Measurements from ENCODE around the gene IQGAP3. TPM values are rescaled to one million over a fixed set of nuclear protein-coding genes. Genes with fewer than 3 reads are reported as not detected.

Gene IQGAP3
- total and polyA plus RNA-seq, 4 donors = under 0.01 to 8.5 (median 0.43) TPM

- H3K4me3 ChIP-seq (ENCODE audit: low read depth in 1 of 3, low read length in 3 of 3) = no peak overlapping the region
- no peak for DNase-seq (ENCODE audit: low spot score)
- WGBS = 84% methylated on average over 9 of the region's 9 CpGs
- TF ChIP-seq FOXA1 (IDR thresholded peaks at IDR 0.05) = no peak
- TF ChIP-seq ZBTB33 (IDR thresholded peaks at IDR 0.05) = no peak
- TF ChIP-seq HNF4G (IDR thresholded peaks at IDR 0.05) = no peak
- TF ChIP-seq FOXA2 (IDR thresholded peaks at IDR 0.05) = no peak
- TF ChIP-seq RXRA (IDR thresholded peaks at IDR 0.05) = no peak
- TF ChIP-seq JUND (IDR thresholded peaks at IDR 0.05) = no peak
- no peak for TF ChIP-seq YY1 (IDR thresholded peaks at IDR 0.05)
- TF ChIP-seq GABPA (IDR thresholded peaks at IDR 0.05 in 1 of 2, conservative IDR thresholded peaks at IDR 0.05 in 1 of 2) = no peak
- H3K36me3 ChIP-seq (ENCODE audit: control insufficient read depth in 4 of 4, insufficient read depth in 3 of 4, low read depth in 1 of 4, low read length in 3 of 4) = no peaks in the 10 kb centered on the region
- no peaks in the 10 kb centered on the region for H3K9me3 ChIP-seq (ENCODE audit: control insufficient read depth in 4 of 4, low read length in 3 of 4)
- H3K27ac ChIP-seq (ENCODE audit: low read depth in 1 of 2, low read length in 2 of 2) = no peak overlapping the region
- no peaks in the 10 kb centered on the region for H3K4me1 ChIP-seq (ENCODE audit: control insufficient read depth in 4 of 4, insufficient read depth in 4 of 4, low read length in 3 of 4)
- no peaks in the 10 kb centered on the region for H3K27me3 ChIP-seq (ENCODE audit: control insufficient read depth in 4 of 4, insufficient read depth in 4 of 4, low read length in 3 of 4)
- H3K9ac ChIP-seq (ENCODE audit: low read depth in 1 of 2, low read length in 2 of 2) = no peak overlapping the region
These were observed 59.2 kb downstream of the IQGAP3 start for GRCh38 chr1:156513185-156513584.

- no peak overlapping the region for H3K9ac ChIP-seq (ENCODE audit: low read depth in 1 of 2, low read length in 2 of 2)
- TF ChIP-seq RXRA (IDR thresholded peaks at IDR 0.05) (no peak), FOXA1 (IDR thresholded peaks at IDR 0.05) (no peak), TAF1 (conservative IDR thresholded peaks at IDR 0.05) (no peak), SP1 (IDR thresholded peaks at IDR 0.05) (no peak), GABPA (IDR thresholded peaks at IDR 0.05 in 1 of 2, conservative IDR thresholded peaks at IDR 0.05 in 1 of 2) (no peak), HNF4G (IDR thresholded peaks at IDR 0.05) (no peak), HNF4A (conservative IDR thresholded peaks at IDR 0.05) (no peak), EGR1 (IDR thresholded peaks at IDR 0.05; ENCODE audit: low read depth in 2 of 2) (no peak), ATF3 (IDR thresholded peaks at IDR 0.05) (no peak), REST (IDR thresholded peaks at IDR 0.05) (no peak)
- H3K4me1 ChIP-seq (ENCODE audit: control insufficient read depth in 4 of 4, insufficient read depth in 4 of 4, low read length in 3 of 4) = no peaks in the 10 kb centered on the region
- no peak overlapping the region for H3K4me3 ChIP-seq (ENCODE audit: low read depth in 1 of 3, low read length in 3 of 3)
- no peak overlapping the region for H3K27ac ChIP-seq (ENCODE audit: low read depth in 1 of 2, low read length in 2 of 2)
- no peaks in the 10 kb centered on the region for H3K27me3 ChIP-seq (ENCODE audit: control insufficient read depth in 4 of 4, insufficient read depth in 4 of 4, low read length in 3 of 4)
- no peaks in the 10 kb centered on the region for H3K36me3 ChIP-seq (ENCODE audit: control insufficient read depth in 4 of 4, insufficient read depth in 3 of 4, low read depth in 1 of 4, low read length in 3 of 4)
- WGBS = 84% methylated on average over 7 of the region's 7 CpGs
- H3K9me3 ChIP-seq (ENCODE audit: control insufficient read depth in 4 of 4, low read length in 3 of 4) = no peaks in the 10 kb centered on the region
- DNase-seq (ENCODE audit: low spot score) = no peak
These were observed 60.7 kb downstream of the IQGAP3 start for GRCh38 chr1:156511644-156512043.

All from liver (tissue), 9 donors.